Body of pancreas (tissue), 4 donors: ENCODE results near the gene LRSAM1. TPM values are rescaled to one million over a fixed set of nuclear protein-coding genes. Genes with fewer than 3 reads are reported as not detected.

Experiments
- ATAC-seq: fragments of 150-250 bp; one replicate; pipeline ENCODE4 v1.9.1; 2016
- DNase-seq, 4 donors: peaks; one replicate each; pipeline ENCODE4 v3.0.0-alpha.2; 2019
- H3K27ac ChIP-seq, 4 donors: fragments of 200-600 bp; sonication (generic); 1 replicate in 3 of 4; 2 replicates in 1 of 4; pipeline versions ENCODE4 v1.5.1 to v1.6.1; 2016 to 2019; ENCODE audit warnings: mild to moderate bottlenecking in 1 of 4, mixed read lengths in 1 of 4, moderate library complexity in 1 of 4
- H3K27me3 ChIP-seq, 2 donors: fragments of 200-600 bp; sonication (generic); one replicate each; pipeline ENCODE4 v1.6.0; 2016; ENCODE audit warnings: mild to moderate bottlenecking in 1 of 2
- H3K36me3 ChIP-seq, 2 donors: fragments of 200-600 bp; sonication (generic); replicated peaks in 1 of 2; 2 replicates each; pipeline ENCODE4 v1.5.1; 2016; ENCODE audit warnings: low read depth in 2 of 2; ENCODE audit not compliant: insufficient read depth in 1 of 2
- H3K4me1 ChIP-seq: fragments of 200-600 bp; sonication (generic); one replicate; pipeline ENCODE4 v1.6.0; 2016
- H3K4me3 ChIP-seq, 2 donors: fragments of 200-600 bp; sonication (generic); 1 replicate in 1 of 2; 2 replicates in 1 of 2; pipeline ENCODE4 v1.5.1; 2016 to 2019
- H3K9me3 ChIP-seq, 3 donors: fragments of 200-600 bp; sonication (generic); 1 replicate in 2 of 3; 2 replicates in 1 of 3; pipeline ENCODE4 v1.5.1; 2016
- CTCF ChIP-seq, 7 experiments: fragments of 450-650 bp in 4 of 7; fragments of 200-600 bp in 3 of 7; sonication (generic) in 3 of 7; IDR thresholded peaks; one replicate each; pipeline ENCODE4 v1.5.1; 2016 to 2019; ENCODE audit warnings: antibody characterized with exemption in 7 of 7
- POLR2A ChIP-seq, 3 donors: fragments of 450-650 bp; IDR thresholded peaks; one replicate each; pipeline ENCODE4 v1.6.1; 2016; ENCODE audit warnings: antibody characterized with exemption in 3 of 3, mild to moderate bottlenecking in 2 of 3
- whole genome bisulfite sequencing, 2 donors: methylation state at CpG; one replicate each; pipeline ENCODE4 v1.1.5; 2017; 5-methylcytosine and 5-hydroxymethylcytosine counted together
- intact Hi-C: fragments of 100-400 bp; cut with DNase I; formaldehyde crosslinking; loops from one replicate; pipeline ENCODE4 v1.15.1; 2023
- total RNA-seq, 2 donors: library from RNA; depleted of rRNA; stranded (reverse); fragments of >200 nt; gene quantifications; one replicate each; pipeline ENCODE4 v1.1.0, GENCODE V29; 2016

The LRSAM1 gene
- total RNA-seq, 2 donors from 2014 or later, result 9.6 to 26.0 TPM

- H3K9me3 ChIP-seq, result no peaks in the 10 kb centered on the region
- no peak overlapping the region for H3K27ac ChIP-seq
- no peaks in the 10 kb centered on the region for H3K27me3 ChIP-seq
- intact Hi-C loops, result loop anchor here (10.0 kb wide), 1 partner anchor 181 kb away; no protein-coding TSS in a partner anchor
- peaks cover 0 to 3% of the 10 kb centered on the region in 2 donors for H3K36me3 ChIP-seq
- H3K4me1 ChIP-seq, result no peaks in the 10 kb centered on the region
- 92 to 93% methylated on average over 10 to 20 of the region's 20 CpGs for WGBS, 2 donors
- ATAC-seq (no peak), DNase-seq (no peak)
- H3K4me3 ChIP-seq, result no peak overlapping the region
- no peak for TF ChIP-seq CTCF (IDR thresholded peaks at IDR 0.05)
- TF ChIP-seq POLR2A (IDR thresholded peaks at IDR 0.05), result no peak
Measured at GRCh38 chr9:127405344-127406125, 45.8 kb upstream of the LRSAM1 start.

- no peak for ATAC-seq
Measured at GRCh38 chr9:127406799-127407491, 44.4 kb upstream of the LRSAM1 start.

GRCh38 chr9:127407492-127407843 lies 43.8 kb upstream of the LRSAM1 start:
- Histone ChIP-seq H3K36me3 (peaks cover 0 to 3% of the 10 kb centered on the region in 2 donors), H3K4me3 (no peak overlapping the region), H3K9me3 (no peaks in the 10 kb centered on the region), H3K27ac (no peak overlapping the region), H3K4me1 (no peaks in the 10 kb centered on the region), H3K27me3 (no peaks in the 10 kb centered on the region)
- 43 to 54% methylated on average over 4 to 6 of the region's 6 CpGs for WGBS, 2 donors
- TF ChIP-seq POLR2A (IDR thresholded peaks at IDR 0.05), result no peak
- no peak for TF ChIP-seq CTCF (IDR thresholded peaks at IDR 0.05)
- DNase-seq, result no peak
- ATAC-seq, result no peak
- intact Hi-C loops, result loop anchor here (10.0 kb wide), 1 partner anchor 183 kb away; no protein-coding TSS in a partner anchor

More at GRCh38 chr9:127406799-127407491, 44.4 kb upstream of the LRSAM1 start:
- no peak overlapping the region for H3K27ac ChIP-seq
- WGBS, 2 donors, result 87 to 94% methylated on average over 4 to 12 of the region's 13 CpGs
- H3K4me3 ChIP-seq, result no peak overlapping the region
- intact Hi-C loops, result loop anchor here (10.0 kb wide), 1 partner anchor 182 kb away; no protein-coding TSS in a partner anchor
- no peaks in the 10 kb centered on the region for H3K27me3 ChIP-seq
- DNase-seq, result no peak
- H3K9me3 ChIP-seq, result no peaks in the 10 kb centered on the region
- peaks cover 0 to 3% of the 10 kb centered on the region in 2 donors for H3K36me3 ChIP-seq
- H3K4me1 ChIP-seq, result no peaks in the 10 kb centered on the region
- no peak for TF ChIP-seq POLR2A (IDR thresholded peaks at IDR 0.05)
- TF ChIP-seq CTCF (IDR thresholded peaks at IDR 0.05), result no peak

- Histone ChIP-seq H3K9me3 (no peaks in the 10 kb centered on the region), H3K27me3 (no peaks in the 10 kb centered on the region), H3K4me1 (no peaks in the 10 kb centered on the region), H3K36me3 (no peaks in the 10 kb centered on the region), H3K4me3 (no peak overlapping the region), H3K27ac (no peak overlapping the region)
- no peak for DNase-seq
- no peak for TF ChIP-seq CTCF (IDR thresholded peaks at IDR 0.05)
- TF ChIP-seq POLR2A (IDR thresholded peaks at IDR 0.05), result no peak
- intact Hi-C loops, result no loop called here
- 80 to 83% methylated on average over 4 of the region's 4 CpGs for WGBS, 2 donors
- no peak for ATAC-seq
Measured at GRCh38 chr9:127411122-127411521, 40.2 kb upstream of the LRSAM1 start.
